Right lobe of liver (tissue), 6 donors: Measurements from ENCODE around the gene BRD3. TPM values are rescaled to one million over a fixed set of nuclear protein-coding genes. Genes with fewer than 3 reads are reported as not detected.

ENCODE experiments used
- ATAC-seq, 4 donors: fragments of 200-7000 bp; cut with Tn5 transposase; one replicate each; pipeline ENCODE4 v1.9.1; 2020; ENCODE audit warnings: mild to moderate bottlenecking in 4 of 4, moderate library complexity in 4 of 4
- DNase-seq, 3 donors: peaks; one replicate each; pipeline ENCODE4 v3.0.0-alpha.2; 2020
- H3K27ac ChIP-seq, 3 donors: fragments of 200-600 bp; one replicate each; pipeline ENCODE4 v1.8.0; 2022
- H3K27me3 ChIP-seq, 2 donors: fragments of 200-600 bp; one replicate each; pipeline ENCODE4 v1.8.0; 2022
- H3K36me3 ChIP-seq, 4 donors: fragments of 200-600 bp; sonication (generic) in 1 of 4; one replicate each; pipeline versions ENCODE4 v1.5.1 to v1.8.0; 2017 to 2022; ENCODE audit warnings: control low read depth in 1 of 4
- H3K4me1 ChIP-seq, 4 donors: fragments of 200-600 bp; sonication (generic) in 1 of 4; one replicate each; pipeline versions ENCODE4 v1.5.1 to v1.8.0; 2017 to 2022; ENCODE audit warnings: control low read depth in 1 of 4
- H3K4me3 ChIP-seq, 3 donors: fragments of 200-600 bp; one replicate each; pipeline ENCODE4 v1.8.0; 2022
- H3K9me3 ChIP-seq, 4 donors: fragments of 200-600 bp; sonication (generic) in 1 of 4; one replicate each; pipeline versions ENCODE4 v1.5.1 to v1.8.0; 2017 to 2022; ENCODE audit warnings: control low read depth in 1 of 4
- POLR2A ChIP-seq: fragments of 450-650 bp; IDR thresholded peaks from one replicate; pipeline ENCODE4 v1.6.1; 2017; ENCODE audit warnings: antibody characterized with exemption, mild to moderate bottlenecking
- WGBS: methylation state at CpG from one replicate; pipeline ENCODE4 v1.1.6; 2018; ENCODE audit warnings: low coverage, low lambda C conversion rate; ENCODE audit not compliant: insufficient coverage; ENCODE audit errors: missing lambda C conversion rate; 5-methylcytosine and 5-hydroxymethylcytosine counted together
- intact Hi-C, 2 donors: fragments of 100-400 bp; cut with DNase I; formaldehyde crosslinking; loops; one replicate each; pipeline versions ENCODE4 v1.11.2 to v1.14.1; 2022
- total RNA-seq, 6 experiments: library from RNA; depleted of rRNA in 2 of 6; stranded (reverse); fragments of >200 nt in 2 of 6; fragmentation: NEBNext Ultra II Directional in 3 of 6; extraction: Animal tissue kit (Norgen Biotek cat#: 25700) in 3 of 6; gene quantifications; one replicate each; pipeline versions ENCODE4 v1.1.0 to v1.2.4, GENCODE V29; 2016 to 2023
- TF ChIP-seq, protein P1 (sequence below), 4 donors: fragments of 200-600 bp in 3 of 4; fragments of 450-650 bp in 1 of 4; IDR thresholded peaks; one replicate each; pipeline versions ENCODE4 v1.5.1 to v1.8.0; 2016 to 2022; ENCODE audit warnings: antibody characterized with exemption in 4 of 4, mild to moderate bottlenecking in 2 of 4
- donor health status: DM: no; HTN: yes; CAD: no.
- donor health status: DM: no; HTN: no; CAD: no.
- donor health status: DM: no; HTN: no; CAD: no.
- donor health status: DM: no; HTN: yes; CAD: no.
- donor health status: DM: no; HTN: yes; CAD: no.

Gene BRD3
- total RNA-seq, 6 experiments from 2014 or later: 10.7 to 25.4 (median 21.1) TPM

DNA sequence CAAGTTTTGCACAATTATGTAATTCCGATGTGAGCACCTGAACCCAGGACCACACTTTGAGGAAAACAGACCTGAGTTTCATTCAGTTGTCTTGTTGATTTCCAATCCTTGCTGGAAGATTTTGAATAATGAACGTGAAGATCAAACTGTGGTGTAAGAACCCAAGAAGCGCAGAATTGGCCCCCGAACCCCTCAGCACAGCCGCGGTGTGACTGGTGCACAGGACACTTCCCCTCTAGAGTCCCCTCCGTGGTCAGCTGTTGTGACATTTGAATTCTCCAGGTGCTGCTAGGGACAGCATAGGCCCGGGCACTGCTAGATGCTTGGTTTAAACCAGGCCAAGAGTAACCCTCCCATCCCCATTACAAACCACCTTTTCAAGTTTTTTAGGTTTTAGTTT lies 40.8 kb downstream of the BRD3 start:
- intact Hi-C loops: no loop called here
- ATAC-seq: no peak
- Histone ChIP-seq H3K27me3 (no peaks in the 10 kb centered on the region), H3K4me3 (no peak overlapping the region), H3K9me3 (no peaks in the 10 kb centered on the region), H3K36me3 (peaks cover 0 to 17% (median 7%) of the 10 kb centered on the region in 4 donors), H3K4me1 (peaks cover 0 to 31% (median 9%) of the 10 kb centered on the region in 4 donors), H3K27ac (no peak overlapping the region)
- peak in 1 of 3 donors; percentile 27 for DNase-seq
- 88% methylated on average over 2 of the region's 8 CpGs for WGBS
- no peak for TF ChIP-seq POLR2A
- TF ChIP-seq, protein P1, sequence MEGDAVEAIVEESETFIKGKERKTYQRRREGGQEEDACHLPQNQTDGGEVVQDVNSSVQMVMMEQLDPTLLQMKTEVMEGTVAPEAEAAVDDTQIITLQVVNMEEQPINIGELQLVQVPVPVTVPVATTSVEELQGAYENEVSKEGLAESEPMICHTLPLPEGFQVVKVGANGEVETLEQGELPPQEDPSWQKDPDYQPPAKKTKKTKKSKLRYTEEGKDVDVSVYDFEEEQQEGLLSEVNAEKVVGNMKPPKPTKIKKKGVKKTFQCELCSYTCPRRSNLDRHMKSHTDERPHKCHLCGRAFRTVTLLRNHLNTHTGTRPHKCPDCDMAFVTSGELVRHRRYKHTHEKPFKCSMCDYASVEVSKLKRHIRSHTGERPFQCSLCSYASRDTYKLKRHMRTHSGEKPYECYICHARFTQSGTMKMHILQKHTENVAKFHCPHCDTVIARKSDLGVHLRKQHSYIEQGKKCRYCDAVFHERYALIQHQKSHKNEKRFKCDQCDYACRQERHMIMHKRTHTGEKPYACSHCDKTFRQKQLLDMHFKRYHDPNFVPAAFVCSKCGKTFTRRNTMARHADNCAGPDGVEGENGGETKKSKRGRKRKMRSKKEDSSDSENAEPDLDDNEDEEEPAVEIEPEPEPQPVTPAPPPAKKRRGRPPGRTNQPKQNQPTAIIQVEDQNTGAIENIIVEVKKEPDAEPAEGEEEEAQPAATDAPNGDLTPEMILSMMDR (IDR thresholded peaks at IDR 0.05): no peak

DNA sequence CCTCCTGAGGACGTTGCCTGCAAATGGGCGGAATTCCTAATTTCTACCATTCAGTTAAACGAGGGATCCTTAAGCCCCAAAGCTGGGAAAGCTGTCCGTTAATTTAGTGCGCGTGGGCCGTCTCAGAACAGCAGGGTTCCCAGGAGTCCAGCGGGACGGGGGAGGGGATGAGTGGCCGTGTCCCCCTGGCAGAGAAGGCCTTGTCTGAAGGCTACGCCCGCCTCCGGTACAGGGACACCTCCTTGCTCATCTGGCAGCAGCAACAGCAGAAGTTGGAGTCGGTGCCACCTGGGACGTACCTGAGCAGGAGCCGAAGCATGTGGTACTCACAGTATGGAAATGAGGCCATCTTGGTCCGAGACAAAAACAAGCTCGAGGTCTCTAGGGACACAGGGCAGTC lies 41.2 kb downstream of the BRD3 start:
- Histone ChIP-seq H3K36me3 (peaks cover 0 to 13% (median 5%) of the 10 kb centered on the region in 4 donors), H3K27ac (no peak overlapping the region), H3K27me3 (no peaks in the 10 kb centered on the region), H3K4me3 (no peak overlapping the region), H3K9me3 (no peaks in the 10 kb centered on the region), H3K4me1 (peaks cover 0 to 31% (median 9%) of the 10 kb centered on the region in 4 donors)
- DNase-seq (peak in 1 of 3 donors; percentile 62), ATAC-seq (no peak)
- TF ChIP-seq POLR2A: no peak
- TF ChIP-seq, protein P1 (IDR thresholded peaks at IDR 0.05): no peak
- intact Hi-C loops: no loop called here
- 86% methylated on average over 12 of the region's 18 CpGs for WGBS

DNA sequence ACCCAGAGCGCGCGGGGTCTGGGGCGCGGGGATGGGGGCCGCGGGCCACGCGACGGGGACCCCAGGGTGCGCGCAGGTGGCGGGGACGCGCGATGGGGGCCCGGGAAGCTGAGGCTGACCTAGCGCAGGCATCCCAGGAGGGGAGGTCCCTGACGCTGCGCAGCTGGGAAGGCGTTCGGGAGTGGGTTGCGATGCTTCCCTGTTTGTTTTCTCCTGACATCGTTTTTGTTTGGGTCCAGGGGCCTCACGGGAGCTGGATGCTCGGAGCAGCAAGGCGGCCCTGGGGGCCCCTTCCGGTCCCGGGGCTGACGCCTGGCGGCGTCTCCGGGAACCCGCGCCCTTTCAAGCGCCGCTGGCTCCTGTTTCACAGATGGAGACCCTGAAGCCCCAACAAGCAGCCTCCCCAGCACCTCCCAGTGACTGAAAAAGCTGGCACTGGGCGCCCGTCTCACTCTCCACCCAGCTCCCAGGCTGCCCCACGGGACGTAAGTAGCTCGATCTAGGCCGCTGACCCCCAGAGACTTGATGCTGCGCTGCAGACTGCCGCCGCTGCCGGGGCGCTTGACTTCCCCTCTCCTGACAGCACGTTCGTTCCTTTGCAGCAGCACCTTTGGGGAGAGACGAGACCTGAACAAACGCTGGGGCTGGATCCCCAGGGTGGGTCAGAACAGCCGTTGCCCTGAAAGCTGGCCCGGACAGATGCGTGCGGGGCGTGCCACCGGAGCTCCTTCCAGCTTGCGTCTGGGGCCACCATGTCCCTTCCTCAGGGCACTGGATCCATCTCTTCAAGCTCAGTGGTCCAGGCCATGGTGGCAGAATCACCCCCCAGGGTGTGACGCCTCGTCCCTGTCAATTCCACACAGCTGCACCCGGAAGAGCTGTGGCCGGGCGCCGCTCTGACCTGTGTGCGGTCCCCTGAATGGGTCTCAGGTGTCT lies 42.0 kb downstream of the BRD3 start:
- peaks cover 0 to 31% (median 9%) of the 10 kb centered on the region in 4 donors for H3K4me1 ChIP-seq
- no peaks in the 10 kb centered on the region for H3K9me3 ChIP-seq
- no peak overlapping the region for H3K27ac ChIP-seq
- H3K27me3 ChIP-seq: no peaks in the 10 kb centered on the region
- peak overlapping the region; percentile 82 to 86 (median 82) for H3K4me3 ChIP-seq
- 32% methylated on average over 8 of the region's 66 CpGs for WGBS
- H3K36me3 ChIP-seq: peaks cover 0 to 6% (median 1%) of the 10 kb centered on the region in 4 donors
- ATAC-seq (no peak), DNase-seq (peak in 2 of 3 donors; percentile 51 to 66)
- intact Hi-C loops: no loop called here
- no peak for TF ChIP-seq POLR2A
- TF ChIP-seq, protein P1 (IDR thresholded peaks at IDR 0.05): no peak

DNA sequence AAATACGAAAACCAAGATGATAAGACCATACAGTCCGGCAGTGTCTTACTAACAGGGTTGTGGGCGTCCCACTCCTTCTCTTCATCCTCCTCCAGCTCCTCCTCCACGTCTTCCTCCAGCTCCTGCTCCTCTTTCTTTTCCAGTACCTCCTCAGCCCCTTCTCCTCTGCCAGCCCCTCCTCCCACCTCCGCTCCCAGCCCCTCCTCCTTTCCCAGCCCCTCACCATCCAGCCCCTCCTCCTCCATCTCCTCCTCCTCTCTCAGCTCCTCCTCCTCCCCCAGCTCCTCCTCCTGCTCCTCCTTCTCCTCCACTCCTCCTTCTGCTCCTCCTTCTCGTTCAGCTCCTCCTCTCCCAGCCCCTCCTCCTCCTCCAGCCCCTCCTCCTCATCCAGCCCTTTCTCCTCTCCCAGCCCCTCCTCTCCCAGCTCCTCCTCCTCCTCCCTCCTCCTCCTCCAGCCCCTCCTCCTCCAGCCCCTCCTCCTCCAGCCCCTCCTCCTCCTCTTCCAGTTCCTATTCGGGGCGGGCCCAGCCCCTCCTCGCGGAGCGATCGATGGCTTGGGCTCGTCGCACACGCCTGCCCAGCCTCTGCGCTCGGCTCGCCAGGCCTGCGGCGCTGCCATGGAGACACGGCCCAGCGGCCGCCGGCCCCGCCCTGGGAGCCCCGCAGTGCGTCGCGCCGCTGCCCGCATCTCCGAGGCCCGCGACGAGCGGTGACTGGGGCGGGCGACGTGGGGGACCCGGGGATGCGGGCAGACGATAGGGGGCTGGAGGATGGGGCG lies 42.8 kb downstream of the BRD3 start, which contains the start of gene BRD3OS:
BRD3OS (plus strand) TSS at position 654 of the 778 bp plus-strand sequence. CDS start 1,267 bp downstream, outside the sequence.
- TF ChIP-seq, protein P1 (IDR thresholded peaks at IDR 0.05): no peak
- TF ChIP-seq POLR2A: no peak
- 4% methylated on average over 42 of the region's 43 CpGs for WGBS

More for the DNA sequence above, 42.8 kb downstream of the BRD3 start, which contains the start of gene BRD3OS:
- H3K9me3 ChIP-seq: no peaks in the 10 kb centered on the region
- DNase-seq (peak; percentile 98 to 99 (median 98)), ATAC-seq (peak; percentile 95 to 98 (median 98))
- peak within 1 kb of the TSS; percentile 82 to 86 (median 82) for H3K4me3 ChIP-seq
- intact Hi-C loops: no loop called here
- no peaks in the 10 kb centered on the region for H3K27me3 ChIP-seq
- no peaks in the 10 kb centered on the region for H3K36me3 ChIP-seq
- peaks cover 0 to 31% (median 9%) of the 10 kb centered on the region in 4 donors for H3K4me1 ChIP-seq
- H3K27ac ChIP-seq: no peak within 1 kb of the TSS
